GM12801 (cell line): Measurements from ENCODE around the gene ITPRIPL1.

Experiments
- CTCF ChIP-seq: IDR thresholded peaks from one replicate; pipeline ENCODE4 v1.5.1; 2011; ENCODE audit warnings: control low read depth; ENCODE audit not compliant: insufficient read length; ENCODE audit errors: extremely low read depth

Gene ITPRIPL1

GRCh38 chr2:96361751-96362150 is 36.6 kb downstream of the ITPRIPL1 start:
- TF ChIP-seq CTCF: no peak

GRCh38 chr2:96369186-96369585 is 44.1 kb downstream of the ITPRIPL1 start:
- TF ChIP-seq CTCF: no peak

GRCh38 chr2:96374211-96374951 is 49.3 kb downstream of the ITPRIPL1 start:
- no peak for TF ChIP-seq CTCF
